ENCODE measurements around the gene SEMA3E. TPM values are rescaled to one million over a fixed set of nuclear protein-coding genes. Genes with fewer than 3 reads are reported as not detected.
"Not testable (repeated sequence)": the region's sequence is repeated elsewhere in the genome, so short reads cannot be mapped to it uniquely, and the experiment has no call there.

Gene SEMA3E
- polyA plus RNA-seq, 2 donors, result 0.14 to 0.28 TPM

- Histone ChIP-seq H3K36me3 (ENCODE audit: control insufficient read depth in 2 of 2, insufficient read depth in 2 of 2, low read length in 1 of 2) (no peaks in the 10 kb centered on the region), H3K4me3 (ENCODE audit: low read depth in 1 of 2, low read length in 2 of 2) (no peak overlapping the region), H3K27ac (ENCODE audit: low read depth in 2 of 2, low read length in 1 of 2) (no peak overlapping the region), H3K9me3 (ENCODE audit: control insufficient read depth in 2 of 2, insufficient read depth in 1 of 2, low read depth in 1 of 2, low read length in 1 of 2) (no peaks in the 10 kb centered on the region), H3K27me3 (ENCODE audit: control insufficient read depth in 1 of 2, insufficient read depth in 2 of 2, low read length in 2 of 2) (no peaks in the 10 kb centered on the region), H3K4me1 (ENCODE audit: control insufficient read depth in 2 of 2, insufficient read depth in 2 of 2, low read length in 1 of 2) (no peaks in the 10 kb centered on the region)
- 48 to 51% methylated on average over 3 of the region's 3 CpGs for WGBS, 2 donors
Measured at GRCh38 chr7:83575436-83575835, 73.5 kb downstream of the SEMA3E start.

DNA sequence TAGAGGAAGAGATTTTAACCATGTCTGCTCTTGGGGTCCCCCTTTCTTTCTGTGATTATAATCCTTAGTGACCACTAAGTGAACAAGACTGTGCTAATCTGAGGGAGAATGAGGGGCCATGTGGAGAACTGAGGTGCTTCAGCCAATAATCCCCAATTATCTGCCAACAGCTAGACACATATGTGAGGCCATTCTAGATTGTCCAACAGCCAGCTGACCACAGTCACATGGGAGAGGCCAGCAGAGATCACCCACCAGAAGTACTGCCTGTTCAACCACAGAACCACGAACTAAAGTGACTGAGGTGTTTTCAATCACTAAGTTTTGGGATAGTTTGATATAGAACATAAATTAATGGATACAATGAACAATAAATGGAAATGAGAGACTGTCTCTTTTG lies 74.3 kb downstream of the SEMA3E start:
- no peaks in the 10 kb centered on the region for H3K4me1 ChIP-seq (ENCODE audit: control insufficient read depth in 2 of 2, insufficient read depth in 2 of 2, low read length in 1 of 2)
- H3K9me3 ChIP-seq (ENCODE audit: control insufficient read depth in 2 of 2, insufficient read depth in 1 of 2, low read depth in 1 of 2, low read length in 1 of 2), result no peaks in the 10 kb centered on the region
- no peak overlapping the region for H3K27ac ChIP-seq (ENCODE audit: low read depth in 2 of 2, low read length in 1 of 2)
- H3K36me3 ChIP-seq (ENCODE audit: control insufficient read depth in 2 of 2, insufficient read depth in 2 of 2, low read length in 1 of 2), result no peaks in the 10 kb centered on the region
- no peak overlapping the region for H3K4me3 ChIP-seq (ENCODE audit: low read depth in 1 of 2, low read length in 2 of 2)
- 62 to 63% methylated on average over 1 of the region's 1 CpG for WGBS, 2 donors
- no peaks in the 10 kb centered on the region for H3K27me3 ChIP-seq (ENCODE audit: control insufficient read depth in 1 of 2, insufficient read depth in 2 of 2, low read length in 2 of 2)

DNA sequence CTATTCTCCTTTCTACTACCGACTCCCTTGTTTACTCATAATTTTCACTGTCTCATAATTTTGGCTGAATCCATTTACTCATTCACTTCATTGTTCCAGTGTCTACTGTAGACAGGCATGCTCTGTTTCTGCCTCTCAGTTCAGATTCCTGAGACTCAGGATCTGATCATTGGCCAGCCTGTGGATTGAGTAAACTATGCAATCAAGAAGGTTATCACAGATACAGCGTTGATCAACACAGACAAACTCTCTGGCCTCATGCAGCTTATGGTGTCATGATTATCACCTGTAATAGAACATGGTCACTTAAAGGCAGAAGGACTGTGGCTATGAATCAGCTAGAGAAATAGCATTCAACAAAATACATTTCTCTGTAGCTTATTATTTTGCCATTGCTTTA lies 86.0 kb downstream of the SEMA3E start:
- Histone ChIP-seq H3K36me3 (ENCODE audit: control insufficient read depth in 2 of 2, insufficient read depth in 2 of 2, low read length in 1 of 2) (no peaks in the 10 kb centered on the region), H3K27ac (ENCODE audit: low read depth in 2 of 2, low read length in 1 of 2) (no peak overlapping the region), H3K9me3 (ENCODE audit: control insufficient read depth in 2 of 2, insufficient read depth in 1 of 2, low read depth in 1 of 2, low read length in 1 of 2) (no peaks in the 10 kb centered on the region), H3K27me3 (ENCODE audit: control insufficient read depth in 1 of 2, insufficient read depth in 2 of 2, low read length in 2 of 2) (no peaks in the 10 kb centered on the region), H3K4me1 (ENCODE audit: control insufficient read depth in 2 of 2, insufficient read depth in 2 of 2, low read length in 1 of 2) (no peaks in the 10 kb centered on the region), H3K4me3 (ENCODE audit: low read depth in 1 of 2, low read length in 2 of 2) (no peak overlapping the region)
- WGBS, 2 donors, result 52 to 70% methylated on average over 2 of the region's 2 CpGs

DNA sequence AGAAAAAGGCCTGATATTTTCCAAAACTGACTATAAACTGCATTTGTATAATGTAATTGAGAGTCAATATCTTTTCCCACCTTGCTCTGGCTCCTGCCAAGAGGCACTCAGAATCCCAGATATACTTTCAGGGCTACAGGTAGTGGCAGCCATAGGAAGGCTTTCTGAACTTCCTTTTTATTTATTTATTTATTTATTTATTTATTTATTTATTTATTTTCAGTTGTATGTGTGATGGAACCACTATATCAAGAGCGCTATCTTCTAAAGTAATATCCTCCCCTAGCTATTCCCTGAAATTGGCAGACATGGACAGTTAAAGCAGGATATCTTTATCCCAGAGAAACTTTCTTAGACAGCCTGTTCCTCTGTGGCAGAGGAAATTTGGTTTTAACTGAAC lies 86.7 kb downstream of the SEMA3E start:
- H3K27me3 ChIP-seq (ENCODE audit: control insufficient read depth in 1 of 2, insufficient read depth in 2 of 2, low read length in 2 of 2), result no peaks in the 10 kb centered on the region
- no peak overlapping the region for H3K27ac ChIP-seq (ENCODE audit: low read depth in 2 of 2, low read length in 1 of 2)
- no peak overlapping the region for H3K4me3 ChIP-seq (ENCODE audit: low read depth in 1 of 2, low read length in 2 of 2)
- H3K9me3 ChIP-seq (ENCODE audit: control insufficient read depth in 2 of 2, insufficient read depth in 1 of 2, low read depth in 1 of 2, low read length in 1 of 2), result no peaks in the 10 kb centered on the region
- WGBS, 2 donors, result 98 to 100% methylated on average over 1 of the region's 1 CpG
- no peaks in the 10 kb centered on the region for H3K4me1 ChIP-seq (ENCODE audit: control insufficient read depth in 2 of 2, insufficient read depth in 2 of 2, low read length in 1 of 2)
- H3K36me3 ChIP-seq (ENCODE audit: control insufficient read depth in 2 of 2, insufficient read depth in 2 of 2, low read length in 1 of 2), result no peaks in the 10 kb centered on the region

GRCh38 chr7:83559887-83560286 lies 89.1 kb downstream of the SEMA3E start:
- 75 to 77% methylated on average over 3 of the region's 3 CpGs for WGBS, 2 donors
- Histone ChIP-seq H3K4me3 (ENCODE audit: low read depth in 1 of 2, low read length in 2 of 2) (no peak overlapping the region), H3K27me3 (ENCODE audit: control insufficient read depth in 1 of 2, insufficient read depth in 2 of 2, low read length in 2 of 2) (no peaks in the 10 kb centered on the region), H3K4me1 (ENCODE audit: control insufficient read depth in 2 of 2, insufficient read depth in 2 of 2, low read length in 1 of 2) (no peaks in the 10 kb centered on the region), H3K36me3 (ENCODE audit: control insufficient read depth in 2 of 2, insufficient read depth in 2 of 2, low read length in 1 of 2) (no peaks in the 10 kb centered on the region), H3K9me3 (ENCODE audit: control insufficient read depth in 2 of 2, insufficient read depth in 1 of 2, low read depth in 1 of 2, low read length in 1 of 2) (no peaks in the 10 kb centered on the region), H3K27ac (ENCODE audit: low read depth in 2 of 2, low read length in 1 of 2) (no peak overlapping the region)

GRCh38 chr7:83552556-83552955 lies 96.4 kb downstream of the SEMA3E start:
- not testable (repeated sequence) for H3K36me3 ChIP-seq (ENCODE audit: control insufficient read depth in 2 of 2, insufficient read depth in 2 of 2, low read length in 1 of 2); H3K4me3 ChIP-seq (ENCODE audit: low read depth in 1 of 2, low read length in 2 of 2); H3K27me3 ChIP-seq (ENCODE audit: control insufficient read depth in 1 of 2, insufficient read depth in 2 of 2, low read length in 2 of 2); H3K4me1 ChIP-seq (ENCODE audit: control insufficient read depth in 2 of 2, insufficient read depth in 2 of 2, low read length in 1 of 2); H3K9me3 ChIP-seq (ENCODE audit: control insufficient read depth in 2 of 2, insufficient read depth in 1 of 2, low read depth in 1 of 2, low read length in 1 of 2); H3K27ac ChIP-seq (ENCODE audit: low read depth in 2 of 2, low read length in 1 of 2)
- WGBS, 2 donors, result 49 to 68% methylated on average over 3 of the region's 3 CpGs

DNA sequence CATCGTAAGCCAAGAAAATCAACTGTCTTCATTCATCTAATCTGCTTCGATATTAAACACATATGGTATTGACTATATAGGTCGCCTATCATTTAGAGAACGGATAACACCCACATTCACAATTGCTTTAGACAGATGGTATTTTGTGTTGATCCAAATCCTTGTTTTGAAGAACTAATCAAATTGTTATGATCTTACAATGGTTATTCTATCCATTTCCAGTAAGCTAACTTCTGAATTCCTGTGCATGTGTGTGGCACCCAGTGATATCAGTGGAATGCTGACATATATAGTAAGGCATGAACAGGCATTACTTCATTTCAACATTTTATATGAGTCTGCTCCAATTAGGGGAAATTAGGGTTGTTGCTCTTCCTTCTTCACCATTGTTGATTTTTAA lies 98.8 kb downstream of the SEMA3E start:
- Histone ChIP-seq H3K9me3 (ENCODE audit: control insufficient read depth in 2 of 2, insufficient read depth in 1 of 2, low read depth in 1 of 2, low read length in 1 of 2) (no peaks in the 10 kb centered on the region), H3K27ac (ENCODE audit: low read depth in 2 of 2, low read length in 1 of 2) (no peak overlapping the region), H3K4me1 (ENCODE audit: control insufficient read depth in 2 of 2, insufficient read depth in 2 of 2, low read length in 1 of 2) (no peaks in the 10 kb centered on the region), H3K27me3 (ENCODE audit: control insufficient read depth in 1 of 2, insufficient read depth in 2 of 2, low read length in 2 of 2) (no peaks in the 10 kb centered on the region), H3K4me3 (ENCODE audit: low read depth in 1 of 2, low read length in 2 of 2) (no peak overlapping the region), H3K36me3 (ENCODE audit: control insufficient read depth in 2 of 2, insufficient read depth in 2 of 2, low read length in 1 of 2) (no peaks in the 10 kb centered on the region)
- 94 to 96% methylated on average over 4 of the region's 4 CpGs for WGBS, 2 donors

DNA sequence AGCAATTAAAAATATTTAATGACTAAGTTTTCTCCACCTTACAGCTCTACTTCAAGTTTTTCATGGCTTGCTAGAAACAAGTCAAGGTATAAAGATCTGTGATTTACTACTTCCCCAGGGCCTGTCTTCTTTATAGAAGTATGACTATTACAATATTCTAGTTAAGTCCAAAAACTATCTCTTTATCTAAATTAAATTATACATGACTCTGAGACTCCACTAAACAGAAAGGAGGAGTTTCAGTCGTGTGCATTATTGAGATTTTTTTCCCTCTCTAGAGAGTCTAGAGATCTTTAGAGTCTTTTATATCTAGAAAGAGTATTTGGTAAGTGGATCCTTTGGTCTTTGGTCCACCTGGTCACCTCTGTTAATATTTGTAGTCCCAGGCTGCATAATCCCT lies 100.7 kb downstream of the SEMA3E start:
- 61 to 62% methylated on average over 1 of the region's 1 CpG for WGBS, 2 donors
- Histone ChIP-seq H3K4me1 (ENCODE audit: control insufficient read depth in 2 of 2, insufficient read depth in 2 of 2, low read length in 1 of 2) (no peaks in the 10 kb centered on the region), H3K4me3 (ENCODE audit: low read depth in 1 of 2, low read length in 2 of 2) (no peak overlapping the region), H3K27ac (ENCODE audit: low read depth in 2 of 2, low read length in 1 of 2) (no peak overlapping the region), H3K27me3 (ENCODE audit: control insufficient read depth in 1 of 2, insufficient read depth in 2 of 2, low read length in 2 of 2) (no peaks in the 10 kb centered on the region), H3K36me3 (ENCODE audit: control insufficient read depth in 2 of 2, insufficient read depth in 2 of 2, low read length in 1 of 2) (no peaks in the 10 kb centered on the region), H3K9me3 (ENCODE audit: control insufficient read depth in 2 of 2, insufficient read depth in 1 of 2, low read depth in 1 of 2, low read length in 1 of 2) (no peaks in the 10 kb centered on the region)

- WGBS, 2 donors, result 18 to 32% methylated on average over 2 of the region's 2 CpGs
- Histone ChIP-seq H3K9me3 (ENCODE audit: control insufficient read depth in 2 of 2, insufficient read depth in 1 of 2, low read depth in 1 of 2, low read length in 1 of 2) (no peaks in the 10 kb centered on the region), H3K27ac (ENCODE audit: low read depth in 2 of 2, low read length in 1 of 2) (no peak overlapping the region), H3K27me3 (ENCODE audit: control insufficient read depth in 1 of 2, insufficient read depth in 2 of 2, low read length in 2 of 2) (no peaks in the 10 kb centered on the region), H3K4me1 (ENCODE audit: control insufficient read depth in 2 of 2, insufficient read depth in 2 of 2, low read length in 1 of 2) (no peaks in the 10 kb centered on the region), H3K4me3 (ENCODE audit: low read depth in 1 of 2, low read length in 2 of 2) (no peak overlapping the region), H3K36me3 (ENCODE audit: control insufficient read depth in 2 of 2, insufficient read depth in 2 of 2, low read length in 1 of 2) (no peaks in the 10 kb centered on the region)
Measured at GRCh38 chr7:83547526-83547925, 101.4 kb downstream of the SEMA3E start.

GRCh38 chr7:83546586-83546985 lies 102.4 kb downstream of the SEMA3E start:
- Histone ChIP-seq H3K9me3 (ENCODE audit: control insufficient read depth in 2 of 2, insufficient read depth in 1 of 2, low read depth in 1 of 2, low read length in 1 of 2) (no peaks in the 10 kb centered on the region), H3K27ac (ENCODE audit: low read depth in 2 of 2, low read length in 1 of 2) (no peak overlapping the region), H3K4me3 (ENCODE audit: low read depth in 1 of 2, low read length in 2 of 2) (no peak overlapping the region), H3K36me3 (ENCODE audit: control insufficient read depth in 2 of 2, insufficient read depth in 2 of 2, low read length in 1 of 2) (no peaks in the 10 kb centered on the region), H3K4me1 (ENCODE audit: control insufficient read depth in 2 of 2, insufficient read depth in 2 of 2, low read length in 1 of 2) (no peaks in the 10 kb centered on the region), H3K27me3 (ENCODE audit: control insufficient read depth in 1 of 2, insufficient read depth in 2 of 2, low read length in 2 of 2) (no peaks in the 10 kb centered on the region)
- WGBS, 2 donors, result 33 to 42% methylated on average over 2 of the region's 2 CpGs
